ENCODE data around the gene CYTH1.

The CYTH1 gene

GRCh38 chr17:78808163-78808562, 26.1 kb upstream of the CYTH1 start:
- DNase-seq, result no peak

GRCh38 chr17:78806451-78806850, 24.4 kb upstream of the CYTH1 start:
- in situ Hi-C loops (cut with MboI; ENCODE audit: low pct_unique_long_range_greater_than_20kb, low sequenced_read_pairs), result no loop called here
- no peak for DNase-seq

More at GRCh38 chr17:78808163-78808562, 26.1 kb upstream of the CYTH1 start:
- in situ Hi-C loops (cut with MboI; ENCODE audit: low pct_unique_long_range_greater_than_20kb, low sequenced_read_pairs), result no loop called here

GRCh38 chr17:78805301-78805700, 23.2 kb upstream of the CYTH1 start:
- no peak for DNase-seq
- in situ Hi-C loops (cut with MboI; ENCODE audit: low pct_unique_long_range_greater_than_20kb, low sequenced_read_pairs), result no loop called here

- no peak for DNase-seq
- in situ Hi-C loops (cut with MboI; ENCODE audit: low pct_unique_long_range_greater_than_20kb, low sequenced_read_pairs), result no loop called here
Measured at GRCh38 chr17:78804777-78805176, 22.7 kb upstream of the CYTH1 start.

- no peak for DNase-seq
- in situ Hi-C loops (cut with MboI; ENCODE audit: low pct_unique_long_range_greater_than_20kb, low sequenced_read_pairs), result no loop called here
Measured at GRCh38 chr17:78803186-78803845, 21.2 kb upstream of the CYTH1 start.

- DNase-seq, result no peak
- in situ Hi-C loops (cut with MboI; ENCODE audit: low pct_unique_long_range_greater_than_20kb, low sequenced_read_pairs), result no loop called here
Measured at GRCh38 chr17:78802459-78802858, 20.4 kb upstream of the CYTH1 start.

GRCh38 chr17:78802008-78802407, 19.9 kb upstream of the CYTH1 start:
- in situ Hi-C loops (cut with MboI; ENCODE audit: low pct_unique_long_range_greater_than_20kb, low sequenced_read_pairs), result no loop called here

GRCh38 chr17:78800132-78800931, 18.3 kb upstream of the CYTH1 start:
- in situ Hi-C loops (cut with MboI; ENCODE audit: low pct_unique_long_range_greater_than_20kb, low sequenced_read_pairs), result no loop called here
- no peak for DNase-seq

More at GRCh38 chr17:78802008-78802407, 19.9 kb upstream of the CYTH1 start:
- no peak for DNase-seq

- DNase-seq, result no peak
- in situ Hi-C loops (cut with MboI; ENCODE audit: low pct_unique_long_range_greater_than_20kb, low sequenced_read_pairs), result no loop called here
Measured at GRCh38 chr17:78798695-78799559, 16.9 kb upstream of the CYTH1 start.

- DNase-seq, result no peak
- in situ Hi-C loops (cut with MboI; ENCODE audit: low pct_unique_long_range_greater_than_20kb, low sequenced_read_pairs), result no loop called here
Measured at GRCh38 chr17:78797691-78798585, 15.9 kb upstream of the CYTH1 start.

- DNase-seq, result no peak
- in situ Hi-C loops (cut with MboI; ENCODE audit: low pct_unique_long_range_greater_than_20kb, low sequenced_read_pairs), result no loop called here
Measured at GRCh38 chr17:78797213-78797612, 15.1 kb upstream of the CYTH1 start.

GRCh38 chr17:78796517-78796900, 14.4 kb upstream of the CYTH1 start:
- in situ Hi-C loops (cut with MboI; ENCODE audit: low pct_unique_long_range_greater_than_20kb, low sequenced_read_pairs), result no loop called here
- DNase-seq, result no peak

- in situ Hi-C loops (cut with MboI; ENCODE audit: low pct_unique_long_range_greater_than_20kb, low sequenced_read_pairs), result no loop called here
- DNase-seq, result no peak
Measured at GRCh38 chr17:78795861-78796516, 13.9 kb upstream of the CYTH1 start.

- DNase-seq, result no peak
- in situ Hi-C loops (cut with MboI; ENCODE audit: low pct_unique_long_range_greater_than_20kb, low sequenced_read_pairs), result no loop called here
Measured at GRCh38 chr17:78794864-78795640, 13.0 kb upstream of the CYTH1 start.

- in situ Hi-C loops (cut with MboI; ENCODE audit: low pct_unique_long_range_greater_than_20kb, low sequenced_read_pairs), result no loop called here
- no peak for DNase-seq
Measured at GRCh38 chr17:78794399-78794798, 12.3 kb upstream of the CYTH1 start.

GRCh38 chr17:78793968-78794367, 11.9 kb upstream of the CYTH1 start:
- in situ Hi-C loops (cut with MboI; ENCODE audit: low pct_unique_long_range_greater_than_20kb, low sequenced_read_pairs), result no loop called here
- DNase-seq, result no peak

- no peak for DNase-seq
- in situ Hi-C loops (cut with MboI; ENCODE audit: low pct_unique_long_range_greater_than_20kb, low sequenced_read_pairs), result no loop called here
Measured at GRCh38 chr17:78793415-78793814, 11.3 kb upstream of the CYTH1 start.

Data from KBM-7 (cell line).